Fibroblast of lung (primary cell): Measurements from ENCODE around the gene FMN1.

Experiments used
- CTCF ChIP-seq, 2 donors: IDR thresholded peaks in 1 of 2; conservative IDR thresholded peaks in 1 of 2; 1 replicate in 1 of 2; 2 replicates in 1 of 2; pipeline ENCODE4 v1.5.1; 2011 to 2012; ENCODE audit warnings: low read length in 2 of 2, control low read depth in 1 of 2, inconsistent platforms in 1 of 2, low read depth in 1 of 2, mild to moderate bottlenecking in 1 of 2
- EZH2 ChIP-seq: IDR thresholded peaks from 2 replicates; pipeline ENCODE4 v1.5.1; 2012; ENCODE audit warnings: low read length, control low read depth, mild to moderate bottlenecking; ENCODE audit errors: missing control alignments

DNA sequence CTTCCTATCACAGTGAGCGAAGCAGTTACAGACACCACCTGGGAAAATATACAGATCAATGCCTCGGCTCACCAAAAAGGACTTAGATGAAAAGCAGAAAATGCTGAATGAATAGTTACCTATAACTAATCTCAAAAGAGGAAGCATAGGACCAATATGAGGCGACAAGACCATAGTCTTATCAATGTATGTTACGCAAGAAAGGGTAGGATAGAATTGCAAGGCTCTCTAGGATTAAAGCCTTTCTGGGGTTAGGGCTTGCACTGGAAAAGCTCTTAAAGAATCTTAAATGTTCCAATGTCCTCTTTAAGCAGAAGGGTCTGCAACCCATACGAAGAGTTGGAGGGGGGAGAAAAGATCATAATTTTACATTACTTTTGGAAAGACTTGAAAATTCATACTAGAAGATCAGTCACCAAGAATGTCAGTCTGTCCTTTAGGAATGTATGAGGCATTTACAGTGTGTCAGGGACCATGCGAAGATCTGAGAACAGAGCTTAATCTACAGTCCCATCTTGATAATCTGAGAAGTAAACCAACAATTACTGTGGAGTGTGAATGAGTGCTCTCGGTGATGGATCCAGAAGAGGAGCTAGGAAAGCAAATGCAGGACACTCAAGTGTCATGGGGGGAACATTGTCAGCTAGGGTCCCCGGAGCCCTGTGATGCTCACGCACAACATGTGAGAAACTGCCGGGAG is 290.8 kb downstream of the FMN1 start:
- TF ChIP-seq CTCF (conservative IDR thresholded peaks at IDR 0.05 in 1 of 2, IDR thresholded peaks at IDR 0.05 in 1 of 2; ENCODE audit: low read depth in 1 of 2, low read length in 2 of 2) = no peak
- no peak for TF ChIP-seq EZH2
